HEK293 (cell line): ENCODE results near the gene SLC24A5.

Experiments
- CTCF ChIA-PET: fragments of 350-600 bp; formaldehyde crosslinking; extraction: SDS; loops from one replicate; lab custom pipeline; 2021; ENCODE audit warnings: antibody characterized with exemption; lab: Yijun Ruan, JAX
- POLR2A ChIA-PET: fragments of 300-600 bp; formaldehyde crosslinking; extraction: SDS; loops from one replicate; lab custom pipeline; 2020; ENCODE audit warnings: antibody characterized with exemption, inconsistent platforms; lab: Yijun Ruan, JAX
- H3K27ac ChIP-seq: fragments of 200-500 bp; sonication (Bioruptor generic); 2 replicates; pipeline ENCODE4 v1.5.1; 2014; ENCODE audit warnings: low read depth, low read length, control low read depth, inconsistent platforms; ENCODE audit errors: extremely low read depth
- H3K36me3 ChIP-seq, 2 experiments: fragments of 200-500 bp in 1 of 2; sonication (Bioruptor generic) in 1 of 2; 1 replicate in 1 of 2; 2 replicates in 1 of 2; pipeline ENCODE4 v1.5.1; 2014 to 2017; ENCODE audit warnings: inconsistent platforms in 2 of 2, low read length in 2 of 2; ENCODE audit not compliant: control insufficient read depth in 2 of 2, insufficient read depth in 1 of 2
- H3K4me1 ChIP-seq: fragments of 200-500 bp; sonication (Bioruptor generic); 2 replicates; pipeline ENCODE4 v1.5.1; 2014; ENCODE audit warnings: mild to moderate bottlenecking, low read length, inconsistent platforms; ENCODE audit not compliant: control insufficient read depth, insufficient read depth
- H3K4me3 ChIP-seq: 2 replicates; pipeline ENCODE4 v1.5.1; 2011; ENCODE audit warnings: low read depth, mild to moderate bottlenecking, control low read depth, low read length, moderate library complexity
- H3K9me3 ChIP-seq: fragments of 200-500 bp; sonication (Bioruptor generic); 2 replicates; pipeline ENCODE4 v1.5.1; 2014; ENCODE audit warnings: low read depth, low read length, inconsistent platforms; ENCODE audit not compliant: control insufficient read depth, insufficient read depth
- ATF2 ChIP-seq: fragments of 450-650 bp; formaldehyde crosslinking; IDR thresholded peaks from 2 replicates; pipeline ENCODE4 v1.5.1; 2016; ENCODE audit warnings: missing biosample characterization, missing genetic modification characterization, low read depth
- OSR2 ChIP-seq: fragments of 450-650 bp; formaldehyde crosslinking; IDR thresholded peaks from 2 replicates; pipeline ENCODE4 v1.5.1; 2016; ENCODE audit warnings: missing biosample characterization, missing genetic modification characterization
- REST ChIP-seq: fragments of 450-650 bp; formaldehyde crosslinking; IDR thresholded peaks from 2 replicates; pipeline ENCODE4 v1.5.1; 2016; ENCODE audit warnings: missing biosample characterization, missing genetic modification characterization
- SP3 ChIP-seq: fragments of 450-650 bp; formaldehyde crosslinking; IDR thresholded peaks from 2 replicates; pipeline ENCODE4 v1.5.1; 2016; ENCODE audit warnings: missing biosample characterization, missing genetic modification characterization
- ZBTB1 ChIP-seq: fragments of 450-650 bp; formaldehyde crosslinking; IDR thresholded peaks from 2 replicates; pipeline ENCODE4 v1.5.1; 2016; ENCODE audit warnings: missing biosample characterization, missing genetic modification characterization
- ZBTB17 ChIP-seq: fragments of 450-650 bp; formaldehyde crosslinking; IDR thresholded peaks from 2 replicates; pipeline ENCODE4 v1.5.1; 2016; ENCODE audit warnings: missing biosample characterization, missing genetic modification characterization
- ZBTB7A ChIP-seq: fragments of 450-650 bp; formaldehyde crosslinking; IDR thresholded peaks from 2 replicates; pipeline ENCODE4 v1.5.1; 2016; ENCODE audit warnings: low read depth, missing biosample characterization, missing genetic modification characterization
- ZNF121 ChIP-seq: fragments of 450-650 bp; formaldehyde crosslinking; IDR thresholded peaks from 2 replicates; pipeline ENCODE4 v1.5.1; 2016; ENCODE audit warnings: missing biosample characterization, missing genetic modification characterization
- ZNF133 ChIP-seq: fragments of 450-650 bp; formaldehyde crosslinking; IDR thresholded peaks from 2 replicates; pipeline ENCODE4 v1.5.1; 2016; ENCODE audit warnings: missing biosample characterization, missing genetic modification characterization
- ZNF146 ChIP-seq: fragments of 450-650 bp; formaldehyde crosslinking; IDR thresholded peaks from 2 replicates; pipeline ENCODE4 v1.5.1; 2016; ENCODE audit warnings: missing biosample characterization, missing genetic modification characterization
- ZNF157 ChIP-seq: fragments of 450-650 bp; formaldehyde crosslinking; IDR thresholded peaks from 2 replicates; pipeline ENCODE4 v1.5.1; 2016; ENCODE audit warnings: missing biosample characterization, missing genetic modification characterization
- ZNF169 ChIP-seq: fragments of 450-650 bp; formaldehyde crosslinking; IDR thresholded peaks from 2 replicates; pipeline ENCODE4 v1.5.1; 2016; ENCODE audit warnings: missing biosample characterization, missing genetic modification characterization
- ZNF174 ChIP-seq: fragments of 450-650 bp; formaldehyde crosslinking; IDR thresholded peaks from 2 replicates; pipeline ENCODE4 v1.5.0; 2017; ENCODE audit warnings: missing biosample characterization, mild to moderate bottlenecking, missing genetic modification characterization
- ZNF24 ChIP-seq: fragments of 450-650 bp; formaldehyde crosslinking; IDR thresholded peaks from 2 replicates; pipeline ENCODE4 v1.5.1; 2016; ENCODE audit warnings: missing biosample characterization, missing genetic modification characterization
- ZNF341 ChIP-seq: fragments of 450-650 bp; formaldehyde crosslinking; IDR thresholded peaks from 2 replicates; pipeline ENCODE4; 2016; ENCODE audit warnings: low read depth, missing biosample characterization, missing genetic modification characterization
- ZNF449 ChIP-seq: fragments of 450-650 bp; formaldehyde crosslinking; IDR thresholded peaks from 2 replicates; pipeline ENCODE4 v1.5.1; 2017; ENCODE audit warnings: missing biosample characterization, mild to moderate bottlenecking, missing genetic modification characterization, moderate library complexity
- ZNF529 ChIP-seq: fragments of 450-650 bp; formaldehyde crosslinking; IDR thresholded peaks from 2 replicates; pipeline ENCODE4 v1.5.1; 2017; ENCODE audit warnings: missing genetic modification characterization, missing biosample characterization; ENCODE audit not compliant: insufficient replicate concordance
- ZNF555 ChIP-seq: fragments of 450-650 bp; formaldehyde crosslinking; conservative IDR thresholded peaks from 2 replicates; pipeline ENCODE4 v1.5.1; 2017; ENCODE audit warnings: missing biosample characterization, mild to moderate bottlenecking, missing genetic modification characterization, inconsistent platforms
- ZNF580 ChIP-seq: fragments of 450-650 bp; formaldehyde crosslinking; IDR thresholded peaks from 2 replicates; pipeline ENCODE4 v1.5.1; 2016; ENCODE audit warnings: missing biosample characterization, missing genetic modification characterization
- ZNF623 ChIP-seq: fragments of 450-650 bp; formaldehyde crosslinking; IDR thresholded peaks from 2 replicates; pipeline ENCODE4 v1.5.1; 2016; ENCODE audit warnings: missing biosample characterization, missing genetic modification characterization
- ZNF654 ChIP-seq: fragments of 450-650 bp; formaldehyde crosslinking; IDR thresholded peaks from 2 replicates; pipeline ENCODE4 v1.5.1; 2016; ENCODE audit warnings: low read depth, missing biosample characterization, missing genetic modification characterization
- ZNF791 ChIP-seq: fragments of 450-650 bp; formaldehyde crosslinking; IDR thresholded peaks from 2 replicates; pipeline ENCODE4 v1.5.1; 2016; ENCODE audit warnings: missing biosample characterization, missing genetic modification characterization

Gene SLC24A5

DNA sequence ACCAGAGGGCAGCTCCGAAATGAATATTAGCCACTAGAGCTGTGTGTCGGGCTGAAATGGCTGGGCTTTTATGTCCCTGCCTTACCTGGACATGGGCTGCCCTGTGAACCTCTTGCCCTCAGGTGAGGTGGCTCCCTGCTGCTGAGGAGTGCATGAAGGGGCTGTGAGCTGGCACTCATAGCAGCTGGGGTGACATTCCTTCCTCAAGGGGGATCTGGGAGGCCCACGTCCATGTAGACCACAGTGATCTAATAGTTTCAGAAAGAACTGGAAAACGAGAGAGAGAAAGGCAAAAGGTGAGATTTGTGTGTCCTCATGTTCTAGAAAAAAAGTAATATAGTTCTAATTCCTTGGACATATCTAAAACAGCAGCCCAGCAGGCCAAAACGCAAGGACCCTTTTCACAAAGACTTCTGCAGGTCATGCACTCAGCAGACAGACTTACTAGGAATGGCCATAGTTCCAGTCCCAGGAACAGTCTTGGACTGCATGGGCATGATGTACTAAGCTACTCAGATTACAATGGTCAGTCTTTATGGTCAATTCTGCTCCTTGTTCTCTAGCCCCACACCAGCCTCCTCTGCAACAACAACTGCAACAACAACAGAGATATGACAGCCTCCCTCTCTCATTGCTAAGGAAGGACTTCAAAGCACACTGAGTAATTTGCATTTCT lies 10.8 kb upstream of the SLC24A5 start:
- CTCF ChIA-PET: interaction anchor here (0.6 kb wide), 1 partner anchor 141 kb away, joined by 3 read pairs; no protein-coding TSS in a partner anchor
- Histone ChIP-seq H3K9me3 (no peaks in the 10 kb centered on the region), H3K27ac (no peak overlapping the region), H3K4me3 (no peak overlapping the region), H3K36me3 (no peaks in the 10 kb centered on the region), H3K4me1 (no peaks in the 10 kb centered on the region)
- TF ChIP-seq ZNF169 (no peak), ATF2 (tag by site-specific recombination) (no peak), ZNF580 (no peak), ZNF791 (tag by site-specific recombination) (no peak), ZNF24 (tag by site-specific recombination) (no peak), SP3 (tag by site-specific recombination) (no peak), ZNF555 (tag by site-specific recombination) (no peak), ZNF133 (no peak), ZNF146 (tag by site-specific recombination) (no peak), OSR2 (tag by site-specific recombination) (no peak), ZNF174 (tag by site-specific recombination) (no peak)
- POLR2A ChIA-PET: no interaction called here

GRCh38 chr15:48112242-48112641 lies 8.5 kb upstream of the SLC24A5 start:
- no peaks in the 10 kb centered on the region for H3K36me3 ChIP-seq

DNA sequence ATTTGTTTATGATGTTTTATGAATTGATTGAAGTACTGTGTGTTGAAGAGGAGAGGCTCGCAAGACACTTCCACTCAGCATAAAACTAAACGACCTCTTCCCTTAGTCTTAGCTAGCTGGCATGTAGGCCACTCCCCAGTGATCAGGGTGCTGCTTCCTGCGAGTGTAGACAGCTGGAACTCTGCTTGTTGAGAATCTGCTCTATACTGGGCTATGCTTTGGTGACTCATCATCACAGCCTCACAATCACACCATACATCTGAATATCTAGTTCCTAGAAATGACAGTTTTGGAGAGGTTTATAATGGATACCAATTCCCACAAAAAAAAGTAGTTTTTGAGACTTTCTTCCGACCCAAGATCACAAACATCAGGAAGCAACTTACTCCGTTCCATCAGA lies 1.5 kb upstream of the SLC24A5 start:
- H3K36me3 ChIP-seq: no peaks in the 10 kb centered on the region
- no peak overlapping the region for H3K4me3 ChIP-seq
- TF ChIP-seq REST (tag by site-specific recombination): no peak
- TF ChIP-seq ZNF623: no peak
- TF ChIP-seq ZBTB7A (tag by site-specific recombination): no peak
- TF ChIP-seq ZNF121: no peak
- no peak for TF ChIP-seq ZBTB17 (tag by site-specific recombination)
- no peak for TF ChIP-seq ZNF341 (tag by site-specific recombination)
- TF ChIP-seq ZBTB1: no peak
- TF ChIP-seq ZNF529: no peak
- no peaks in the 10 kb centered on the region for H3K9me3 ChIP-seq
- POLR2A ChIA-PET: no interaction called here
- H3K4me1 ChIP-seq: no peaks in the 10 kb centered on the region
- CTCF ChIA-PET: no interaction called here
- H3K27ac ChIP-seq: no peak overlapping the region

More at GRCh38 chr15:48112242-48112641, 8.5 kb upstream of the SLC24A5 start:
- Histone ChIP-seq H3K27ac (no peak overlapping the region), H3K4me1 (no peaks in the 10 kb centered on the region), H3K4me3 (no peak overlapping the region), H3K9me3 (no peaks in the 10 kb centered on the region)
- POLR2A ChIA-PET: no interaction called here
- CTCF ChIA-PET: interaction anchor here (0.7 to 1.8 kb wide), 7 partner anchors 24 to 365 kb away, joined by 3 to 8 read pairs (median 4); no protein-coding TSS in a partner anchor
- TF ChIP-seq ZNF654 (tag by site-specific recombination) (peak; percentile 53), ZNF157 (tag by site-specific recombination) (no peak), ZNF449 (tag by site-specific recombination) (peak; percentile 78)
- TF ChIP-seq, all 188 proteins: peak for 2
